Stimulated activated CD8-positive, alpha-beta memory T cell treated with anti-CD3 and anti-CD28 coated beads, Interleukin-7, amount 100 ng/mL, for 48 hours (primary cell): ENCODE data around the gene TFDP1.

Experiments
- DNase-seq, 2 donors: peaks; one replicate each; pipeline ENCODE4 v3.0.0-alpha.2; 2020; ENCODE audit warnings: low read depth in 1 of 2; ENCODE audit errors: extremely low read depth in 1 of 2

Gene TFDP1

DNA sequence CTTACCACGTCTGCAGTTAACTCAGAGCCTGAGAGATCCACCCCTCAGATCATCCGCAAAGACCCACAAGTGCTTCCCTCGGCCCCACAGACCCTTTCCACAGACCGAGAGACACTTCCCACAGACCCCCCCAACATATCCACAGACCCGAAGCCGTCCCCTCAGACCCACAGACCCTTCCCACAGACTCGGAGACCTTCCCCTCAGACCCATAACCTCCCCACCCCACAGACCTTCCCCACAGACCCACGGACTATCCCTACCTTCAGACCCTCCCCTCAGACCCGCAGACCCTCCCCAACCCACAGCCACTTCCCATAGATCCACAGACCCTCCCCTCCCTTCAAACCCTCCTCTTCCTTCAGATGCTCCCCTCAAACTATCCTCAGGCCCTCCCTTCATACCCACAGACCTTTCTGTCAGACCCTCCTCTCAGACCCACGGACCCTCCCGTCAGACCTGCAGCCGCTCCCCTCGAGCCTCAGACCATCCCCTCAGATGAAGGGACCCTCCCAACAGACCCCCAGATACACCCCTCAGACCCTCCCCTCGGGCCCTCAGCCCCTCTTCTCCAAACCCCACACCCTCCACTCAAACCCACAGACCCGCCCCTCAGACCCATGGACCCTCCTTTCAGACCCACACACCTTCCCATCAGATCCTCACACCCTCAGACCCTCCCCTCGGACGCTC lies 20.1 kb upstream of the TFDP1 start:
- DNase-seq, result no peak

- DNase-seq, result no peak
These were observed 18.9 kb upstream of the TFDP1 start for GRCh38 chr13:113565526-113566226.

DNA sequence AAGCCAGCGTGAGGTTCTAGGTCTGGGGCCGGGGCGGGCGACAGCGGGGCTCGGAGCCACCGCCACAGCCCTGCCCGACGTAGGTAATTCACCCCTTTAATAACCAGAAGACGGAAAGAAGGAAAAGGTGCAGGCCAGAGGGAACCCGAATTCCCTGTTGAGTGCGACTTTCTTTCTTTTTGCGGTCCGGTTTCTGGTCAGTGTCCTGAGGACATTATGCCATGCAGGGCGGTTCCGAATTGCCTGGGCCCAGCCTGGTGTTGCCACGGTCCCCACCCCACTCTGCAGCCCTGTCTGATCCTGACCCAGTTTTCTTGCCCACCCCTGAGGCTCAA lies 18.4 kb upstream of the TFDP1 start:
- no peak for DNase-seq

DNA sequence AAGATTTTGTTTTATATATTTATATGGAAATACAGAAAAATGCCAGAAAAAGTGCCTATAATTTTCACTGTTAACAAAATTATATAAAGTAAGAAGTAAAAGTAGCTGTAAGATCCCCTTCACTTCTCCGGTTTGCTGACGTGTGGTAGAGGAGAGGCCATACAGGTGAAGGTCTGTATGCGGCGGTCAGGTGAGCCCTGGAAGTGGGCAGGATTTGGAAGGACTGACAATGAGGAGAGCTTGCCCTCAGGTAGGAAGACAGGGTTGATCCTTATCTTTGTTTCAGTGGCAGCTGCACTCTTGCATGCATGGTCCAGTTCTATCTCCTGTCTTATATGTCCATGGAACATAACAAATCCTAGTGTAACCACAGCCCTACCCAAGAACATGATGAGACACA lies 16.9 kb upstream of the TFDP1 start:
- DNase-seq, result no peak

DNA sequence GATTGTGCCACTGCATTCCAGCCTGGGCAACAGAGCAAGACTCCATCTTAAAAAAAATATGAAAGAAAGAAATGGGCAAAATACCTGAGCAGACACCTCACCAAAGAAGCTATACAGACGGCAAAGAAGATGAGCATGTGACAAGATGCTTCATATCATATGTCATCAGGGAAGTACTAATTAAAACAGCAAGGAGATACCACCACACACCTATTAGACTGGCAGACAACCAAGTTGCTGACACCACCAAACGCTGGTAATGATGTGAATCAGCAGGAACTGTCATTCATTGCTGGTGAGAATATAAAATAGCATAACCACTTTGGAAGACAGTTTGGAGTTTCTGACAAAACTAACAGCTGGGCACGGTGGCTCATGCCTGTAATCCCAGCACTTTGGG lies 11.5 kb upstream of the TFDP1 start:
- no peak for DNase-seq

- DNase-seq, result no peak
These were observed 8.0 kb upstream of the TFDP1 start for GRCh38 chr13:113576597-113576996.

- no peak for DNase-seq
These were observed 6.6 kb upstream of the TFDP1 start for GRCh38 chr13:113577881-113578435.

DNA sequence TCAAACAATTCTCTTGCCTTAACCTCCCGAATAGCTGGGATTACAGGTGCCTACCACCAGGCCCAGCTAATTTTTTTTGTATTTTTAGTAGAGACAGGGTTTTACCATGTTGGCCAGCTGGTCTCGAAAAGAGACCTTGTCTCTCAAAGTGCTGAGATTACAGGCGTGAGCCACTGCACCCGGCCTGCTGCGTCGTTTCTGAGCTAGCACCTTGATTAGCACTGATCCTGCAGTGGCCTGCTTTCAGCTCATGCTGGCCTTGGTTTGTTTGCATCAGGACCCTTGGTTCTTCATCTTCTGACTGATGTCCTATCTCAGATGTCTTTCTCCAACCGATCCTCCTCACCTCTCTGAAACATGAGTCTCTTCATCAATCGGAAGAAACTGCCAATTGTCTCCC lies 4.9 kb upstream of the TFDP1 start:
- no peak for DNase-seq

DNA sequence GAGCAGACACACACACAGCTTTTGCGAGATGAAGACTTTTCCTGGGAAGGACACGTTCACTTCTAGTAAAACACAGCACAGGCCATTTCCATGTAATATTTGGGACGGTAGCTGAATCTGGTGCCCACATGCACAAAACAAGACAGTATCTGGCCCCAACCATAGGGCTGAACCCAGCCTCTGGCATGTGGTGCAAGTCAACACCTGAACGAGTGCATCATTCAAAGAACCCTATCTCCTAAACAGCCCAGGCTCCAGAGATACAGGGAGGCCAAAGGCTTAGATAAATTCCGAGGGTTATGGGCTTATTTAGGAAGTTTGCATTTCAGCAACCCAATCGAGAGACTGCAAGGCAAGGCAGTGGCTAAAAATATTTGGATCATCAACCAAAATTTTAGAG lies 2.7 kb upstream of the TFDP1 start:
- no peak for DNase-seq

DNA sequence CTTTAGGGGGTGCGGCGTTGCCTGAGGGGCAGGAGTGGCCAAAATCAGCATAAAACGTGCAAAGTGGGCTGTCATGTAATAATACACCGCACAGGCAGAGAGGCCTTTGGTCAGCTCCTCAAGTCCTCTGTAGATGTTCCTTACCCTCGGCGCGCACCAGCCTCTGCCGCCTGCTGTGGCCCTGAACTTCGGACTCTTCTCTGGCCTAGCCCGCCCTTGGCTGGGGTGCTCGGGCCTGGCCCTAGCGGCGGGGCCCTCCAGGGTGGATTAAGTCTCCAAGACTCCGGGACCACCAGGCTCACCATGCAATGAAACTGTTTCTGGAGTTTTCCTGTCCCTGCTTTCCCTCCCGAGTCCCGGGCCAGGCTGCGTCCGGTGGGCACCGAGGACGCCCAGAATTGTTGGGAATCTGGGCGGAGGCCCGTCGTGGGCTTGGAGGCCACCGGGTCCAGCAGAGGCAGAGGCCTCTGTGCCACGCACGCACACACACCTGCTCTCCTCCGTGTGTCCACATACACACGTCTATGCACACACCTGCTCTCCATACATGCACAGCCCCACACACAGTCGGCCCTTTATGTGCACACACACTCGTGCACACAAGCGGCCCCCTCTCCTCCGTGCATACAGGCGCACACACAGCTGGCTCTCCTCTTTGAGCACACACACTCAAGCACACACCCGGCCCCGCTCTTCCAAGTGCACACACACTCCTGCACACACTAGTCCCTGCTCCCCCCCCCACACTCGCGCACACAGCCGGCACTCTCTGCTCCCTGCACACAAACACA lies 1.5 kb upstream of the TFDP1 start:
- no peak for DNase-seq

DNA sequence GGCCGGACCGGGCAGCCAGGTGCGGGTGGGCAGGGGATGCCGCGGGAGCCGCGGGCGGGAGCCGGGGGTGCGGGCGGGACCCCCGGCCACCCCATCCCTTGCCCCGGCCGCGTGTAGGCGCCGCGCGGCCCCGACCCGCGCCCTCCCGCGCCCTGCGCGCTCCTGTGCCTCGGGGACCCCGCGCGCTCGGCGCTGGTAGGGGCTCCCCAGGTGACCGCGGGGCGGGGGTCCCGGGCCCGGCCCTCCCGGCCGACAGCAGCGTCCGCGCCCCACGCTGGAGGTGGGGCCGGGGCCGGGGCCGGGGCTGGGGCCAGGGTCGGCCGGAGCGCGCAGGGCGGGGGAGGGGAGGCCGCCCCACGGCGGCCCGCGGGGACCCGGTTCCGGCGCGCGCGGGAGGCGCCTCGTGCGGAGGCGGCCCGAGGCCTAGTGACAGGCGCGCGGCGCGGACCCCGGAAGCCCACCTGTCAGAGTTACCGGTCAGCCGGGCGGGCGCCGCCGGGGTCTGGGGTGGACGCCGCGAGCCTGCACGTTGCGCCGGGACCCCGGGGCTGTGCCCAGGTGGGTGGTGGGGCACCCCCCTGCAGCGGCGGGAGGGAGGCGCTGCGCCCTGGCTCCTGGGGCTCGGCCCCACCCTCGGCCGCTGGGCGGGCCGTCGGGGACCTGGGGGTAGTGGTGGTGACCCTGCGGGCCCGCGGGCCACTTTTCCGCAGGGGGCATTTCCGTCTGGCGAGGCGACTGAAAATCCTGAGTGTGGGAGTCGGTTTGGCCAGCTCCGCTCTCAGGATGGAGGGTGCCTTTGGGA lies 518 bp downstream of the TFDP1 start:
- DNase-seq, result peak in 1 of 2 donors; percentile 22

- no peak for DNase-seq
These were observed 1.3 kb downstream of the TFDP1 start for GRCh38 chr13:113585896-113586295.

DNA sequence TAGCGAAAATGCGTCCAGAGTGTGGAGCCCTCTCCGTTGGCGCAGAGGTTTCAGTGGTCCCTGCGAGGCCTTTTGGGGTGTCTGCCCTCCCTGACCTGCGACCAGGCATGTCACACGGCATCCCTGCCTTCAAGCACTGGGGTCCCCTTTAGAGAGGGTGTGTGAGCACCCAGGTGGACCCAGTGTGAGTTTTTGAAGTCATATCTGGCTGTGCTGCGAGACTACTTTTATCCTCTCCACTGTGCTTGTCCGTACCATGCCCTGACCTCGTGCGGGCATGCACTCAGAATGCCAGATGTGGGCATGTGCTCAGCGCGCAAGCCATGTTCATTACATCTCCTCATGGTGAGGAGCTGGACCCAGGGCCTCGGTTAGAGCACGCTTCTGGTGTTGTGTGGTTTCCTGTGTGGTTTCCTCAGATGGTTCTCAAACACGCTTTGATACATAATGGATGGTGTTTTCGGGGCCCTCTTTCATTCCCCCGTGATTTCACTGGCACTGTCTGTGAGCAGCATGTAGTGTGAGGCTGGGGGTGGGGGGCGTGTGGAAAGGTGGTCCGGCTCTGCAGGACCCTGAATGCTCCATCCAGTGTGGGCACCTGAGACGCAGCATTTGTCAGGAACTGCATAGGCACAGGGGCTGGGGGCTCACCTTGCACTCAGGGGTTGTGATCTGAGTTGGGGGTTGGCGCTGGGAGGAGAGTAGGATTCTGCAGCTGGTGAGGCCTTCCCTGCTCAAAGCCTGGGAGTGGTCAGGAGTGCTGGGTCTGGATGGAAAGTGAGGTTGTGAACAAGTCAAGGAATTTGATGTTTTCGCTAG lies 2.3 kb downstream of the TFDP1 start:
- no peak for DNase-seq

DNA sequence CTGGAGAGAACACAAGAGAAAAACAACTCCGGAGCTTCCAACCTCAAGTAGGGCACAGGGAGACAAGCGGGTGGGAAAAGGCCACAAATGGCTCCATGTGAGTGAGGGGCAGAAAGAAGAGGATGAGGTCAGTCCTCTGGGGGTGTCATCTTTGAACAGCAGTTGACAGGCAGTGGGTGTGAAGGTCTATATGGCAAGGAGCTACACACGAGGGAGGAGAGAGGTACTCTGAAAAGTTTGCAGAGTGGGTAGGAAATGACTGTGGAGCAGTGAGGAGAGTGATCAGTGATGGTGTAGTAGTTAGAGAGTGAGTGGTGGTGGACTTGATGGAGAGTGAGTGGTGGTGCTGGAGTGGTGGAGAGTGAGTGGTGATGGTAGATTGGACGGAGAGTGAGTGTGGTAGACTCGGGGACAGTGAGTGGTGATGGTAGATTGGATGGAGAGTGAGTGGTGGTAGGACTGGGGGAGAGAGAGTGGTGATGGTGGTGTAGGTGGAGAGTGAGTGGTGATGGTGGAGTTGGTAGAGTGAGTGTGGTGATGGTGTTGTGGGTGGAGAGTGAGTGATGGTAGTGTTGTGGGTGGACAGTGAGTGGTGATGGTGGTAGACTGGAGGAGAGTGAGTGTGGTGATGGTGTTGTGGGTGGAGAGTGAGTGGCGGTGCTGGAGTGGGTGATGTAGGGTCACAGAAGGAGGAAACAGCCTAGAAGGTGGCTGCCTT lies 4.0 kb downstream of the TFDP1 start:
- DNase-seq, result no peak

DNA sequence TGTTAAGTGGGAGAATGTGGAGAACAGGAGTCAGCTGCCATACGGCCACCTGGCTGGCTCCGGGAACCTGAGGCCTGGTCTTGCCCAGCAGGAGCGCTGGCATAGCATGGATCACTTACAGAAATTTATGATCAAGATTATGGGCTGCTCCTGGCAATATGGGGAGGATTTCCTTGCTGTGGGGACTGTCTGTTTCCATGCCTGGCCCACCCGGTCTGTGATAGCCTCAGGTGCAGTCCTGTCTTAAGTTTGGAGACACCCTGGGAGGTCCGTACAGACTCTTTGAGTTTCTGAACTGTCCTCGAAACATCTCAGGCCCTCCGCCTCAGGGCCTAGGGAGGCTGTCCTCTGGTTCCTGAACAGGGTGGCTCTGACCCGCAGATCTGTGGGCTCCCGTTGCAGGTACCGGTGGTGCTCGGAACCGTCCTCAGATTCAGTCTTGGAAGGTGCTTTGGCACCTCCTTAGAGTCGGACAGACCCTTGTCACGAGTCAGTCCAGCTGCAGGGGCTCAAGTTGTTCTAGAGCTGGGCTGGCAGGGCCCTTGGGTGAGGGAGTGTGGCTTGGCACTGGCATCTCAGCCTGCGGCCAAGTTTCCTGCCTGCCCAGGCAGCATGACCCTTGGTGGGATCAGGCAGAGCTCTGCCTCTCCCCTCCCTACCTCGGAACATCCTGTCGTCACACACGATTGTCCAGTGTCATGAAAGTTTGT lies 4.9 kb downstream of the TFDP1 start:
- no peak for DNase-seq

DNA sequence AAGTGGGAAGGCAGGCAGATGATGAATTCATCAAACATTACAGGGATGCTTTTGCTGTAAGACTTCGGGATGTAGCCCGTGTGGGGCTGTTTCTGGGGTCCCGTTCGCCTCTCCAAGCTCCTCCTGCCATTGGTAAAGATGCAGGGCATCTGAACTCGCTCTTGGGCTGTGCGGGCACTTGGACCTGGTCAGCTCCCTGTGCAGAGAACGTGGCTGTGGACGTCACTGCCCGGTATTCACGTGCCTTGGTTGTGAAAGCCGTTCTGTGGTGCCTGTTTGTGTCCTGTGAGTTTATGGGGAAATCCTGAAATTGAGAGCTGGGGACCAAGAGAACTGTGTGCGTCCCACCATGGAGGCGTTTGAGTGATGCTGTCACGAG lies 5.4 kb downstream of the TFDP1 start:
- DNase-seq, result no peak

DNA sequence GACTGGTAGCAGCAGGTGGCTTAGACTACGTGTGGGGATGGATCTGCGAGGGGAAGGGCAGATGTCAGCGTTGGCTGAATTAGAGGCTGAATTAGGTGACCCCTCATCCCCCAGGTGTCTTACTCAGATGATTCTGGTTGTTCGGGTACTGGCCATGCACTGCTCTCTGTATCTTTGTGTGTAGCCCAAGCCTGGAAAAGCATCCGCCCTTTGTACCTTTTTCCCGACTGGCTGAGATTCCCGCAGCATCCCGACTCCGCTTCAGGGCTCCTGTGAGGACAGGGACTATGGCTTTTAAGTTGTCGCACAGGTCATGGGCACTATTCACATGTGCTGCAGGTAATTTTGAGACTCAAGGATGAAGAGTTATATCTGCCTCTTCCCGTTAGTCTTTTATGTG lies 7.2 kb downstream of the TFDP1 start:
- no peak for DNase-seq

GRCh38 chr13:113592571-113592970 lies 8.0 kb downstream of the TFDP1 start:
- DNase-seq, result no peak
